Esophagus muscularis mucosa (tissue), 4 donors: ENCODE data around the gene FNDC1.

ENCODE experiments used
- EP300 ChIP-seq: sonication (generic); formaldehyde crosslinking; IDR thresholded peaks from one replicate; pipeline ENCODE4 v1.6.1; 2017; ENCODE audit warnings: antibody characterized with exemption
- POLR2A ChIP-seq: fragments of 450-650 bp; IDR thresholded peaks from one replicate; pipeline ENCODE4 v1.6.1; 2017; ENCODE audit warnings: antibody characterized with exemption, moderate library complexity, mild to moderate bottlenecking, low read depth
- POLR2AphosphoS5 ChIP-seq, 2 donors: sonication (generic); formaldehyde crosslinking; IDR thresholded peaks; one replicate each; pipeline ENCODE4 v1.6.1; 2017; ENCODE audit warnings: antibody characterized with exemption in 2 of 2
- TF ChIP-seq, protein P1 (sequence below), 3 experiments: fragments of 200-600 bp in 2 of 3; fragments of 450-650 bp in 1 of 3; sonication (generic) in 2 of 3; IDR thresholded peaks; one replicate each; pipeline ENCODE4 v1.5.1; 2017 to 2019; ENCODE audit warnings: antibody characterized with exemption in 3 of 3, mild to moderate bottlenecking in 2 of 3, moderate library complexity in 1 of 3

DNA sequence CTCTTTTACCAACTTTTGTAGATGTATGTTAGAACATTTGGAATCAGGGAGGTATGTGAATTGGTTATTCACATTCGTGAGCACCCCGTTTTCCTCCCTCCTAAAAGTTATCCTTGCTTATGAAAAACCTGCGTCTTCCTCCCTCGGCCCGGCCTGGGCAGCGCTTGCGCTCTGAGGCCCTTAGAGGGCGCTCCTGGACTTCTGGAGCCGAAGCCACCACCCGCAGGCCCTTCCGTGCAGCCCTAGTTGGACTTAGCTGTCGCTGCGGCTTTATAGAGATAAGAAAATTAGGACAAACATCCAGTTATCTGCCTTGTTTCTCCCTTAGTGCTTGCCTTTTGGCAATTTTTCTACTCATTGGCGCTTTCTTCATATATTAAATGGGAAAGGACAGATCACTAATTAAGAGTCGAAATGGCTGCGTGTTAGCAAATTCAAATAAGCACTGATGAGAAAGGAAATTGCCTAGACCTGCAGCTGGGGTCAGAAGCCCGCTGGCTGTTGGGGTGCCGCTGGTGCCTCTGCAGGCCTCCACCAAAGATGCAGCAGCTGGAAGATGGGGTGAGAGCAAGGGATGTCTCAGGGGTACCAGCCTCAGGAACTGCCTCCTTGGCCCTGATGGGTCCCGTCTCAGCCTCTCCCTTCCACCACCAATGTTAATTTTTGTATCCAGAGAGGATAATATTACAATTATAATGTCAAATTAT lies 5.2 kb downstream of the FNDC1 start:
- TF ChIP-seq, protein P1, sequence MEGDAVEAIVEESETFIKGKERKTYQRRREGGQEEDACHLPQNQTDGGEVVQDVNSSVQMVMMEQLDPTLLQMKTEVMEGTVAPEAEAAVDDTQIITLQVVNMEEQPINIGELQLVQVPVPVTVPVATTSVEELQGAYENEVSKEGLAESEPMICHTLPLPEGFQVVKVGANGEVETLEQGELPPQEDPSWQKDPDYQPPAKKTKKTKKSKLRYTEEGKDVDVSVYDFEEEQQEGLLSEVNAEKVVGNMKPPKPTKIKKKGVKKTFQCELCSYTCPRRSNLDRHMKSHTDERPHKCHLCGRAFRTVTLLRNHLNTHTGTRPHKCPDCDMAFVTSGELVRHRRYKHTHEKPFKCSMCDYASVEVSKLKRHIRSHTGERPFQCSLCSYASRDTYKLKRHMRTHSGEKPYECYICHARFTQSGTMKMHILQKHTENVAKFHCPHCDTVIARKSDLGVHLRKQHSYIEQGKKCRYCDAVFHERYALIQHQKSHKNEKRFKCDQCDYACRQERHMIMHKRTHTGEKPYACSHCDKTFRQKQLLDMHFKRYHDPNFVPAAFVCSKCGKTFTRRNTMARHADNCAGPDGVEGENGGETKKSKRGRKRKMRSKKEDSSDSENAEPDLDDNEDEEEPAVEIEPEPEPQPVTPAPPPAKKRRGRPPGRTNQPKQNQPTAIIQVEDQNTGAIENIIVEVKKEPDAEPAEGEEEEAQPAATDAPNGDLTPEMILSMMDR (IDR thresholded peaks at IDR 0.05) = peak; percentile 85 to 96 (median 90)
- peak in 1 of 2 donors; percentile 15 for TF ChIP-seq POLR2AphosphoS5 (IDR thresholded peaks at IDR 0.05)
- no peak for TF ChIP-seq POLR2A
- no peak for TF ChIP-seq EP300
